HG02885 (cell line): ENCODE results near the gene RRAD.

Source experiments
- ATAC-seq: cut with Tn5 transposase; IDR thresholded peaks from one replicate; pipeline ENCODE4 v1.9.1; 2021; ENCODE audit warnings: mild to moderate bottlenecking; ENCODE audit not compliant: unreplicated experiment, poor library complexity

The RRAD gene

GRCh38 chr16:66888647-66889615 is 36.4 kb downstream of the RRAD start:
- ATAC-seq: no peak

GRCh38 chr16:66886914-66887313 is 38.4 kb downstream of the RRAD start:
- no peak for ATAC-seq

DNA sequence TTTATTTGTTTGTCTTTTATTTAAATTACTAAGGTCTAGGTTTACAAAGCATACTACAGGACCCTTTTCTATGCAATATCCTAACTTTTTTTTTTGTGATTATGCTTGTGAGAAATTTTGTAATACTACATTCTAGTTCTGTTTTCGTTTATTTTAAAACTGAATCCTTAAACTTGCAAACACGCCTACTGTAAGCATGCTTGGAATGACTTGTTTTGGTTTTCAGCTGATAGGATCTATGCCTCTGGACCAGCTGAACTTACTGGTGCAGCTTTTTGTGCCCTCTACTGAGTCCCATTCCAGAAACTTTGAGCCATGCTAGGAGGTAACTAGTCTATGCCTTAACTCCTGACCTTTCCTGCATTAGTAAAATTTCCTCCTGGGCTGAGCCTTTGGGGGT is 39.0 kb downstream of the RRAD start:
- no peak for ATAC-seq

- no peak for ATAC-seq
These were observed 39.8 kb downstream of the RRAD start for GRCh38 chr16:66885491-66885890.

DNA sequence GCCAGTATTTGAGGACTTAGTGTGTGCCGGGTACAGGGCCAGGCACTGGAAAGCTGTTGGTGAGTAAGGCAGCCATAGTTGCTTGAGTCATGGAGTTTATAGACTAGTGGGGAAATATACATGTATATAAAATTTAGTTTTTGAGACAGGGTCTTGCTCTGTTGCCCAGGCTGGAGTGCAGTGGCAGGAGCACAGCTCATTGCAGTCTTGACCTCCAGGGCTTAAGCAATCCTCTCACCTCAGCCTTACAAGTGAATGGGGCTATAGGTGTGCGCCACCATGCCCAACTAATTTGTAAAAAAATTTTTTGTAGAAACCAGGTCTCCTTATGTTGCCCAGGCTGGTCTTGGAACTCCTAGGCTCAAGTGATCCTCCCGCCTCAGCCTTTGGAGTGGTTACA is 42.6 kb downstream of the RRAD start:
- ATAC-seq: no peak

DNA sequence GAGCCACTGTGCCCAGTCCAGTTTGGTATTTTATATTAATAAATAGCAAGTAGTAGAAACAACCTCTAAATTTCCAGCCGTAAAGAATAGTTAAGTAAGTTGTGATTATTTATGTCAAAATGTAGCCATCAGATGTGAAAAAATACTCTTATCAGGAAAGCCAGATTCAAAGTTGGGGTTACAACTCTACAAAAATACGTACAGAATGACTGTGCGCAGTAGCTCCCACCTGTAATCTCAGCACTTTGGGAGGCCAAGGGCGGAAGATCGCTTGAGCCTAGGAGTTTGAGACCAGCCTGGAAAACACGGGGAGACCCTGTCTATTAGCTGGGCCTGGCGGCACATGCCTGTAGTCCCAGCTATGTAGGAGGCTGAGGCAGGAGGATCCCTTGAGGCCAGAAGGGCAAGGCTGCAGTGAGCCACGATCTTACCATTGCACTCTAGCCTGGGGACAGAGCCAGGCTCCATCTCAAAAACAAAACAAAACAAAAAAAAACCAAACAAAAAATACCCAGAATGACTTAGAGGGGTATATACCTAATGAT is 43.3 kb downstream of the RRAD start:
- no peak for ATAC-seq

DNA sequence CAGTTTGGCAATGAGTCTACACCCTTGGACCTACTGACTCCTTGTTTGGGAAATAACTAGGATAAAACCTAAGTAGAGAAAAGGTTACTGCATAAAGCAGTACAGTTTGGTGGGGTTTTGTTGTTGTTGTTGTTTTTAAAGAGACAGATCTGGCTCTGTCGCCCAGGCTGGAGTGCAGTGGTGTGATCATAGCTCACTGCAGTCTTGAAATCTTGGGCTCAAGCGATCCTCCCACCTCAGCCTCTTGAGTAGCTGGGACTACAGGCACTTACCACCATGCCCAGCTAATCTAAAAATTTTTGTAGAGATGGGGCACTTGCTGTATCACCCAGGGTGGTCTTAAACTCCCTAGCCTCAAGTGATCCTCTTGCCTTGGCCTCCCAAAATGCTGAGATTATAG is 43.8 kb downstream of the RRAD start:
- no peak for ATAC-seq

DNA sequence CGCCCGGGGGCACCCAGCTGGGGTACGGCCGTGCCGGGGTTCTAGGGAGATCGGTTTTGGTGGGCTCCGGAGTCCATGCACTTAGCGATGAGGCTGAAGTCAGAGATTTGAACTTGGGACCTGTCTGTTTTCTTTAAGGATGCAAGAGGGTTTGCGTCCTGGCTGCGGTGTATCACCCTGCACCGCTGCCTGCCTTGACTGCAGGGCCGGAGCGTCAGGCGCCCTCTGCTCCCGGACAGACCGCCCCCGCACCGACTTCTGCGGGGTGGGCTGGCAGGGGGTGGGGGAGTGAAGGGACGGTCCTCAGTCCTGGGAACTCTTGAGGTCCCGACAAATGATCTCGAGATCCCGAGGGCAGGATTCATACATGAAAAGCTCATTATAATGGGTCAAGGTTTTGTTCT is 44.3 kb downstream of the RRAD start:
- no peak for ATAC-seq

DNA sequence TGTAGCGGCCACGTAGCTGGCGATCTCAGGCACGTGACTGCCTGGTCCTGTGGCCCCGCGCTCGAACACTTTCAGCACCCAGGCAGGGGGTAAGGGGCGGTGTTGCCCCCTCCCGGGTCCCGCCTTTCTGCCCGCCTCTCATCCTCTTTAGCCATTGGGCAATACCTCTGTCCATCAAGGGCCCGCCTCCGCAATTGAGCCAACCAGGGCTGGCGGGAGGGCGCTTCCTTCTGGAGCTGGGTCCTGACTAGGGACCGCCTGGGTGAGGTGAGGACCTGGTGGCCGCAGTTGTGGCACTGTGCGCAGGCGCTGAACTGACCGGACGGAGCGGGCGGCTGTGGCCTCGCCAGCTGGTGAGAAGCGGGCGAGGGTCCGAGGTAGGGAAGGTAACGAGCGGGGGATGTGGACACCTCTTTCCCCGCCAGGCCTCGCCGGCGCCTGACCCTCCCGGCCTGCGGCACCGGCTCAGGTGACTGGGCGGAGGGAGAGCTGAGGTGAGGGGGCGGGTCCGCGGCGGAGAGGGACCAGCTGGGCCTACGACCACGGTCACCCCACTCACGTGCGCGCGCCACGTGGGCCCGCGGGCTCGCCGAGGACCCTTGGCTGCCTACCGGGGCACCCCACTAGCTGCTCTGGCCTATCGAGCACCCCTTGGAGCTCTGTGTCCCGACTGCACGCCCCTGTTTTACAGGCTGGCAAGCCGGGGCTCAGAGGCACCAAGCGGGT is 44.9 kb downstream of the RRAD start, which contains the start of gene PDP2:
PDP2 (plus strand) TSS at position 228 of the 726 bp plus-strand sequence. CDS start 3,770 bp downstream, outside the sequence.
- peak; percentile 96 for ATAC-seq

- no peak for ATAC-seq
These were observed 47.3 kb downstream of the RRAD start for GRCh38 chr16:66878067-66878466.

DNA sequence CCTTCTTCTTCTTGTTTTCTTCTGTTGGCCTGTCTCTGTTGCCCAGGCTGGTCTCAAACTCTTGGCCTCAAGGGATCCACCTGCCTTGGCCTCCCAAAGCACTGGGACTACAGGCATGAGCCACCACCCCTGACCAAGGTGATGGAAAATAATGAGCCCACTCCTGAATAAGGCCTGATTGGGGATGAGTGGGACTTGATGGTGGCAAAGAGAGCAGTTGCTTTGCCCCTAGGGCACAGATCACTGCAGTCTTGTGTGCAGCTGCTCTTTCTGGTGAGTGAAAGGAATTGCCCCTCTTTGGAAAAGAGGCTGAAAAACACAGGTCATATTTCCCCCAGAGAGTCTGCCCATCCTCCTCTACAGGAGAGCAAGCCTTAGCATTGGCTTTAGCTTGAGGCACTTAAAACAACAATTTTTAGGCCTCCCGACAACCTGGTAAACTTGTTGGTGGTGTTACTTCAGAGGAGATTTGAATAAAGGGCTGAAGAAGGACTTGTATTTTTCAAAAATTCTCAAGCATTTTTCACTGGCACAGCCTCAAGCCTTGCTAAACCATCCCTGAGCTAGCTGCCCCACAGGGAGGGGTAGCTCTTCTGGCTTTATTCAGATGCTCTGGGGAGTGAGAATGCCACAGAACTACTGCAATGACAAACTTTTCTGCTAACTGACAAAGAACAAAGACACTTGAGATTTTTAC is 51.1 kb downstream of the RRAD start:
- no peak for ATAC-seq

- ATAC-seq: no peak
These were observed 51.7 kb downstream of the RRAD start for GRCh38 chr16:66873685-66874055.

DNA sequence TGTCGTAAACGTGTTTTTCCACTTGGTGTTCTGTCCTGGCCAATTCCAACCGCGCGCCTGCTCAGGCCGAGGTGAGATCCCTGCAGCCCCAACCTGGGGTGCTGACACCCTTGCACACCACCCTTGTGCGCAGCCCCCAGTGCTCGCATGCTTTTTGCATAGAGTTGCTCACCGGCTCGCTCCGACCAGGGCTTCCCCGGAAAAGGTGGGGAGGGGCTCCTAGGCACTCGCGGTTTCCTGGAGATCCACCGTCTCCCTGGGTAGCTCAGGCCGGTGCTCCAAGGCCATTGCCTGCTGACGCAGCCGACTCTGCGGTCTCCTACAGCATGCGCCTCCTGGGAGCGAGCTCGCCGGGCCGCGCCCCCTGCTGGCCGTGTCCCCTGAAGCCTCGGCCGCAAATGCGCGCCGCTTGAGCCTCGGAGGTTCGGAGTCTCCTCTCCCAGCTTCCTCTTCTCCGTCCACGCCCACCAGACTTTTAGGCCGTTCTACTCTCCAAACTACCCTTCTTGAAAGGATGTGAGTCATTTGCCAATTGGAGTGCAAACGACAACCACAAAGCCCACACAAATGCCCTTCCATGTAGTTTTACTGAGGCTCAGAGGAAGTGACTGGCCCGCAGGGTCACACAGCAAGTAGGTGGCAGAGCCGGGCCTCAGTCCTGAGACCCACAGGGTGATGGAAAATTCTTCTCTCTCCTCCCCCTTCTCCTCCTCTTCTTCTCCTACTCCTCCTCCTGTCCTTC is 52.2 kb downstream of the RRAD start:
- ATAC-seq: peak; percentile 85

DNA sequence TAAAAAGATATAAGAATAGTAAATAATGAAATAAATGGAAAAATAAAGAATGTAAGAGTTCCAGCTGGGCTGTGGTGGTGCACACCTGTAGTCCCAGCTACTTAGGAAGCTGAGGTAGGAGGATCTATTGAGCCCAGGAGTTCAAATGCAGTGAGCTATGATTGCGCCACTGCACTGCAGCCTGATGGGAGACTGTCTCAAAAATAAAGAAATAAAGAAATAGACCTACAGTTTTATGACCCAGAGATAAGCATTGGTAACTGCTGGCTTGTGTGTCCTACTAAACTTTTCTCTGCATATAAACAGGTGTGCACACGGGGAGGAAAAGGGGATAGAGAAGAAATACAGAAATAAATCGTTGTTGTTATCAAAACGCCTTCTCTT is 52.8 kb downstream of the RRAD start:
- no peak for ATAC-seq

DNA sequence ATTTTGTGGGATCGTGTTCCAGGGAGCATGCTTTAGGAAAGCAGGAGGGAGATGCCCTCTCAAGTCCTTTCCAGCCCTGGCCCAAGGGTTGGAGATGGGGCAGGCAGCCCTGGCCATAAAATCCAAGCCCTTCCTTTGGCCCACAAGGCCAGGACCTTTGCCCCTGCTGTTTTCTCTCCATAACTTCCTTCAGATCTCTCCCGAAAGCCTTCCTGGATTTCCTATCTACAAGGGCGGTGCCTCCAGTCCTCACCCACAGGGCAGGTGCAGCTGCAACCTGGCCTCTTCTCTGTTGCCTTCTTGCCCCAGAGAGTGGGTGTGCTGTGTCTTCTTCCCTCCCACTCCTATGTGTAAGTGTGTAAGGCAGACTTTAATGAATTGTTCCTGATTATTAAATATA is 53.5 kb downstream of the RRAD start:
- no peak for ATAC-seq
